GM19035 (cell line): ENCODE results near the gene EFNB1.

Source experiments
- ATAC-seq: cut with Tn5 transposase; IDR thresholded peaks from one replicate; pipeline ENCODE4 v1.9.1; 2021; ENCODE audit not compliant: unreplicated experiment

The EFNB1 gene

DNA sequence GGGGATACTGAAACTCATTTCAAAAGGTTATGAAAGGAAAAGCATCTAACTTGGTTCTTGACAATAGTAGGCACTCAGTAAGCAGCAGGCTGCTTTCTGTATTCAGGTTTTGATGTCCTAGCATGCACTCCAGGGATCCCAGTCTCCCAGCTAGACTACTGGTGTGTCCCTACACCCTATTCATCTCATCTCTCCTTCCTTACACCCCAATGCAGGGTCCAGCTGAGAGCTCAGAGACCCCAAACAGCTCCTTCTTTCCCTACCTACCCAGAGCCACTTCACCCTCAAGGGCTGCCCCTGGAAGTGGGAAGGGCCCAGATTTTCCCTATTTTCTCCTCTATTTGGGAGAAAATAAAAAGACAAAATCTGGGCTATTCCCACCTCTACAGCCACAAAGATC lies 1.6 kb upstream of the EFNB1 start:
- ATAC-seq: no peak

DNA sequence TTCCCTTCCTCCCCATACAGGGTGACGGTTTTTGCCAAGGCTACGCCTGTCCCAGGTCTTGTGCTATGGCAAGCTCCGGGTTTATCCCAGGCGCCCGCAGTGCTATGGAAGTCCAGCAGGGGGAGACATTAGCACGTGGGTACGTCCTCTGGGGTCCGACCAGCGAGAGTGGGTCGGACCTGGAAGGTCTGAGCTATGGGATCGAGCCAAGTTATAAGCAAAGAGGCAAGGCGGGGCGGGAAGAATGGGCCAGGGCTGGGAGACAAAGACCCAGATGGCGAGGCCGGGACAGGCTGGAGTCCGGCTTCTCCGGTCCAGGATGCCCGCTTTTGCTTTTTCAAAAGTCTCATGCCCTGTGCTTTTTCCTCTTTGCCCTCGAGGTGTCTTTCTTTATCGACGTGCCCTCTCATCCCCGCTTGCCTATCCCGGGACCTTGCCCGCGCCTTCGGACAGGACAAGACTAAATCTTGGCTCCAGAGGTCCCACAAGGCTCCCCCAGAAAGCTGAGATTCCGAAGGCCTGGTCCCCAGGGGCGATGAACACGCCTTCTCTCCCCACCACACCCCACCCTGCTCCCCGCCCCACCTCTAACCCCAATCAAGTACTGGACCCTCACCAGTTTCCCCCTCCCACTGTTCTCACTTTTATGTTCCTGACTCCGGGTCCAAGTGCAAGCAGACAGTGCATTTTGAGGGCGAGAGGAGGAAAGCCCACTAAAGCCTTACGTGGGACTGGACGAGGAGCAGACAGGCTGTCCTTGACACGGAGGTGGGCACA lies 785 bp upstream of the EFNB1 start:
- ATAC-seq: peak; percentile 35

DNA sequence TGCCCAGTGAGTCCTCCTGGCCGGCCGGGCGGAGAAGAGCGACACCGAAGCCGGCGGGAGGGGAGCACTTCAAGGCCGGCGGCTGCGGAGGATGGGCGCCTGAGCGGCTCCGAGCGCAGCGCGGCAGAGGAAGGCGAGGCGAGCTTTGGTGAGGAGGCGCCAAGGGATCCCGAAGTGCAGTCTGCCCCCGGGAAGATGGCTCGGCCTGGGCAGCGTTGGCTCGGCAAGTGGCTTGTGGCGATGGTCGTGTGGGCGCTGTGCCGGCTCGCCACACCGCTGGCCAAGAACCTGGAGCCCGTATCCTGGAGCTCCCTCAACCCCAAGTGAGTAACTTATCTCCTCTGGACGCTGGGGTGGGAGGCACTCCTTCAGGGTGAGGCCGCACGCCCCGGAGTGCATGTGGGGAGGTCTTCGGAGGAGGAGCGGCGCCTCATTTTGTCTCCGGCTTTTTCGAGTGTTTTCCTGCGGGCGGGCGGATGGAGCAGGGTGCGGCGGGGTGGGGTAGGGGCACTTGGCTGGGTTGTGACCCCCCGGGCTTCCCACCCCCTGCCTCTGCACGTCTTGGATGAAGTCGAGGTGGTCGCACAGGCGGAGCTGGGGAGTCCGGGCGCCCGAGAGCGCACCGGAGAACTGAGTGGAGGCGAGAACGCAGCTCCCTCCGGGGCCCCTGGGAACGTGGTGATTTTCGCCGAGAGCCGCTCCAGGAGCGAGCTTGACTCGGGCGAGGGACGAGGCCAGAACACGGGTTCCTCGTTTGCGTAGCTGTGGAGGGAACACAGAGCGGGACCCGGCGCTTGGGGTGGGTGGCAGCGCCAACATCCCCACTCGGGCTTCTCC lies 979 bp downstream of the EFNB1 start:
- ATAC-seq: no peak

DNA sequence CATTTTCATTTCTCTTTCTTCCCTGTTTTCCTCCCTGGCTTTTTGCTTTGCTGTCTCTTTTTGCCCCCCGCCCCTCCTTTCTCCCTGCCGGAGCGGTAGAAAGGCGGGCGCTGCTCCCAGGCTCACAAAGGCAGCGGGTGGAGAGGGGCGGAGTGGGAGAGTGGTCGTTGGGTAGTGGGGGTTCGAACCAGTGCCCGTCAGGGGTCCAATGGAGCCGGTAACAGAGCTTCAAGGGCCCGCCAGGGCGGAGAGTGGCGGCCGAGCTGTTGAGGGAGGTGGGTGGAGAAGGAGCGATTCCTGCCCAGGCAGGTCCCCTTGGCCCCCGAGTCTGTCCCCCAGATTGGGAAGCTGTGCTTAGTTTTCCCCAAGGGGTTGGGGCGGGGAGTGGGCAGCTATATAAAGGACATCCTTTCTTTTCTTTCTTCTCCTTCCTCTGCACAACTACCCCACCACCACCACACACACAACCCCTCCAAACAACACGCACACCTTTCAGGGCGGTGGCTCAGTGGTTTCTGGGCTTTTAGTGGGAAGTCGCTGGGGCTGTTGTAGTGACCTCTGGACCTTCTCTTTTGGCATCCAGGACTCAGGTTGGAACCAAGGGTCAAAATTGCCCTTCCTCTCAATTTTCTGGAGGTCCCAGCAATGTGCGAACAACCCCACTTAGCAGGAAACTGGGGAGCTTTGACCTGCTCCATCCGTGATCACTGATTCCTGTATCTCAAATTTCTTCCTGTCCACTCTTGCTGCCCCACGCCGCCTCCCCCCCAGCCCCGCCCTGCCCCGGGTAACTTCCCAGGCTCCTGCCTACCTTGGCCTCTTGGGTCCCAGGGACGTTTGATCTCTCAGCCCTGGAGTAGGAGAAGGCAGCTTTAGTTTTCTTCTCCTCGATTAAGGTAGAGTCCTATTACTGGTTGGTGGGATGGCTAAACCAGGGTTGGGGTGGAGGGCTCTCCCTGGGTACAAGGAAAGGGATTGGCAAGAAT lies 1.9 kb downstream of the EFNB1 start:
- no peak for ATAC-seq

DNA sequence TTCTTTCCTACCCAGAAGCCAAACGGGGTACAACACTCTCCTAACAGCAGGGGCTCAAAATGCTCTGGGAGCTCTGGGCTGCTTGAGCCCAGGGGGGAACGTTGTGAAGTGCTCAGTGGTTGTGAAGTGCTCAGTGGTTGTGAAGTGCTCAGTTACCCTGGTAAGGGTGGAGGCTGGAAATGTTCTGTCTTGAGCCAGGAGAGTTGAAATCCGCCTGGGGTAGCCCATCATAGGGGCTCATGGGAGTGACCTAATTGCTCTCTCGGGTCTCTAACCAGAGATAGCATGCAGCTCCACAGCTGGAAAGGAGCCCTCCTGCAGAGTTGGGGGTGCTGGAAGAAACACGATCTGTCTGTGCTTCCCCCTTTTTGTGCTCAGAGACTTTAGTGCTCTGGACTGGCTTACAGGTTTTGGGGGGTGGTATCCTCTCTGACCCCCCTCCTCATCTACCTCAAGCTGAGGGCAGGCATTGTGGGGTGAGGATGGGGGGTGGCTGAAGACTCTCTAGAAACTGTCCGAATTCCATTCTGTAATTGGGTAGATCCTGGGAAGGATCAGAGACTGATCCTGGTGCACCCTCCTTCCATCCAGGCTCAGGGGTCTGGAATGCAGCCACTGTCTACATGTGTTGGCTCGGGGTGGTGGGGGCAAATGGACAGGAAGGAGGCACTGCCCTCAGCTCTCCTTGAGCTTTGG lies 2.7 kb downstream of the EFNB1 start:
- no peak for ATAC-seq

DNA sequence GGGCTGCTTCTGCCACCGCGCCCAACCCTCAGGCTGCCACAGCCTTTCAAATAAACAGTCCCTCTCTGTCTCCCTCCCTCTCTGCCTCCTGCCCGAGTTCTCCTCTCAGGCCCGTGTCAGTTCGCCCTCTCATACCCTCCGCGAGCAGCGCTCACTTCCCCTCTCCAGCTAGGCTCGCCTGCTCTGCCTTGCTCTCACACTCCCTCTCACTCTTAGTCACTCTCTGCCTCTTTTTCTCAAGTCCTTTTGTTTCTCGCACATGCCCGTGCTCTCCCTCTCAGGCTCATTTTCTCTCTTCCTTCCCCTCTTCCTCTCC lies 3.2 kb downstream of the EFNB1 start:
- peak; percentile 39 for ATAC-seq

DNA sequence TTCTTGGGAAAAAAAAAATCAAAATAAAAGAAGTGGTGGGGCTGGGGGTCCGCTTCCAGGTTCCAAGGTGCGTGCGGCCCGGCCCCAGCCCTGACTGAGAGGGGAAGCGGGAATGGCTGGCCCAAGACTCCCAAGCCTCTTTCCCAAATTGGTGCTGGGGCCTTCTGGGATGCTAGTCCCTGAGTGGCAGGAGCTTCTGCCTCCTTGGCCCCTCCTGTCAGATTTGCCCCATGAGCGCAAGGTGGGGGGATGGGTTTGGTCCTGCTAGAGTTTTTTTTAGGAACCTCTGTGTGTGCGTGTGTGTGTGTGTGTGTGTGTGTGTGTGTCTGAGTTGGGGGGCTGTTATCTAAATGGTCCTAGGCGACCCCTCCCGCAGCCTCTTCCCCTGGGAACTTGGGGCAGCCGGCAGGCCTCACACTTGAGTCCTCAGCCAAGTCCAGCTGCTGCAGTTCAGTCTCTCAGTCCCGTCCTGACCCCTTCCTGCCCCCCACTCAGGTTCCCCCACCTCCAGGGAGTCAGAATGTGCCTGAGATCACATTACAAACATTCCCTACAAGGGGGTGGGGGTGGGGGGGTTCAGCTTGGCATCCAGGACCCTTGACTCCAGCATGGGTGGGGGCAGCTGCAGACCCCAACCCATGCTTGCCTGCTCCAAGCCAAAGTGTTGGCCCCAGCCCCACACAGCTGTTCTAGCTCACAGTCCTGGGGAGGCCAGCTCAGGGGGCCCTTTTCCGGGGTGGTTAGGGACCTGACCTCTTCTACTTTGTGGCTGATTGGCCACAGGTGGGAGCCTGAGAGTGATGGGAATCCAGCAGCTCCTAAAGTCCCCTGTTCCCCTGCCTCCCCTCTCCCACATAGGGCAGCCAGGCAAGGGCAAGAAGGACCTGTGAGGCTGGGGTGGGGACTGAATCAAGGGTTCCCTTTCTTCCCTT lies 4.0 kb downstream of the EFNB1 start:
- ATAC-seq: no peak

DNA sequence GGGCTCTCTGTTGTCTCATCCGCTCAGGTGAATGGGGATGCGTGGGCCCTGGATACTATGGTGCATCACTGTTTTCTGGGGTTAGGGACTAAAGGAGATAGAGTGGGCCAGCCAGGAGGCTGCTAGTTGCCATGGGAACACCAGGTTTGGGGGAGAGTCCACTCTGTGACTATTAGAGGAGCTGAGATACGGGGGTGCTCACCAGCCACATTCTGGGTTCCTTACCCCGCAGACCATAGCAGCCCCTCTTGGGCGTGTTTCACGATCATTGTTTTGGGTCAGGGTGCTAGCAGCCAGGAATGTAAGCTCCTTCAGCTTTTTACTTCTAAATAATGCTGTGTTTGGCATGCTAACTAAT lies 4.6 kb downstream of the EFNB1 start:
- ATAC-seq: no peak

DNA sequence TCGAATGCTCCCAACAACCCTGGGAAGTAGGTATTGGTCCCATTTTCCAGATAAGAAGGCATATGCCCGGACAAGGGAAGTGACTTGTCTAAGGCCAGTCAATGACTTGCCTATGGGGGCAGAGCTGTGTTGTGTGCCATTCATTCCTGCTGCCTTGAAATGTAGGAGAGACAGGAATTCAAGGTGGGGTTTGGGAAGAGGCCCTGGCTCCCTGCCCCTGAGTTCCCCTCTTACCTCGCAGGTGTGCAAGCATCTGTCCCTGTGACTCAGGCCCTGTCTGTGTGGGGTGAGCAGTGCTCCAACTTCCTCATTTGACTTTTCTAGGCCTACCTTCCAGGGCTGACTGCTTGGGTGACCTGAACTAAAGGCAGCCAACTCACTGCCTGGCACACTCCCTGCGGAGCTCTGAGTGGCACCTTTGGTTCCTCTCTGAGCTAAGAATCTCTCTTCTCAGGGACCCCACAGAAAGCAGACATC lies 5.1 kb downstream of the EFNB1 start:
- ATAC-seq: no peak

DNA sequence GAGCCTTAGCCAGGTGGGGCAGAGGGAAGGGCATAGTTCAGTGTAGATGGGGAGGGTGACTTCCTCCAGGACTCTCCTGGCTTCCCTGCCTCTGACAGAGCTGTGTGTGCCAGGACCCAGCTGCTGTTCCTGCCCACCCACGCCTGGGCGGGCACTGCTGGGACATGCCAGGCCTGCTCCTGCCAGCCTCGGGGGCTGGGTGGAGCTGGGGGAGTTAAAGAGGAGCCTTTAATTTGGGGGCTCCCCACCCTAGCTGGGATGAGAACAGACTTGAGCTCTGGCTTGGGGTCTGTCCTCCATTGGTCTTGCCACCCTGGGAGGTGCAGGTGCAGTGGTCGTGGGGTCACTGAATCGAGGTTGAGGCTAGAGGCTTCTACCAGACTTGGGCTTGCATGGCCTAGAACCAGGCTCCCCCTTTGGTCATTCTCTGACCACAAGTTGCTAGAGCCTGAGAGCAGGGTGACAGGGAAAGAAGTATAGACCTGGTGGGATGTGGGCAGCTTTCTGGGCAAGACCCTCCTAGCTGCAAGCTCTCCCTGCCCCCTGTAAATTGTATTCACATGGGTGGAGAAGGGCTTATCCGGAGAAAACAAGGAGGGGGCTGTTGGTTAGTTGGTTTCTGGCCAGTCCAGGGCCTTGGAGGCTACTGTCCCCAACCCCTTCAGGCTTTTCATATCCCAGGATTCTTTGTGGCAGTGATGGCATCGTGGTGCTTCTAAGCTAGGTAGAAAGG lies 5.7 kb downstream of the EFNB1 start:
- ATAC-seq: no peak

DNA sequence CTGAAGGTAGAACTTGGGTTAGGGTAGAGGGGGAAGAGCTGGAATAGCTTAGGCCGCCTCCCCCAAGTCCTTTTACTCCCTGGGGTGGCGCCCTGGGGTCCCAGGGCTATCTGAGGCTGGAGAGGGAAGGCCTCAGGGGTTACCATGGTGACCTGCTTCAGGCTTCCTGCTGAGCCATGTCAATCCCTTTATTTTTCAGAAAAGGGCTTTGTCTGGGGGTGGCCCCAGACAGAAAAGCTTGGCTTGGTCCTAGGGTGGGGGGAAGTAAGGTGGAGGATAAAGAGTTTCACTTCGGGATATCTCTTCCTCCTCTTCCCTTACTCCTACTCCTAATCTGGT lies 6.3 kb downstream of the EFNB1 start:
- ATAC-seq: no peak

DNA sequence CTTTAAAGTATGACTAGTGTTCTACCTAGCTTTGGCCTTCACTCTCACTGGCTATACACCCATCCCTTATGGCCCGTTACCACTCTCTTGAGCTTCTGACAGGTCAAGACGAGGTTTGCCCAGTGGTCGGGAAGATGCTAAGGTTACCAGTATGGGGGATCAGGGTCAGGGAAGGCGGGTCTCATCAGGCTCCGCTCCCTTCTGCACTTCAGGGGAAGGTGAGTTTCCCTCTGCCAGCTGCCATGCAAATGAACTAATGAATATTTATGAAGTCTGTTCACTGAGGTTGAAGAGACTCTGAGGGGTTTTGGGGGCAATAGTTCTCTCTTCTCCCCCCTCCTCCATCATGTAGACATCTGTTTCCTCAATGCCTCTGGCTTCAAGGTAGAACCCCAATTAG lies 6.6 kb downstream of the EFNB1 start:
- ATAC-seq: no peak

DNA sequence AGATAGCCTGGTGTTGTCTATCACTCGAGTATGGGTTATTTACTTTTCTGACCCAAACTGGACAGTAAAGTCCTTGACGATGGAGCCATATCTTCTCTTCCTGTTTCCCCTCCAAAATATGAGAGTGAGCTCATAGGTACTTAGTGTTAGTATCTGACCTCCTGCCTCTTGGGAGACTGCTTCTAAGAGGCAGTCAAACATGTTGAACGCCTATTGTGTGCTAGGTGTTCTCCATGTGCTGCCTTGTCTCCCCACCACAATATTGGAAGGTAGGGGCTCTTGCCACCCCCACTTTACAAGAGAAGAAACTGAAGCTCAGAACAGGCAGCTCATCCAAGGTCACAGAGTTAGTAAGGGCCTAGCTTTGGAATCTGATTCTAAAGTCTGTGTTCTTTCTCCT lies 8.3 kb downstream of the EFNB1 start:
- no peak for ATAC-seq

DNA sequence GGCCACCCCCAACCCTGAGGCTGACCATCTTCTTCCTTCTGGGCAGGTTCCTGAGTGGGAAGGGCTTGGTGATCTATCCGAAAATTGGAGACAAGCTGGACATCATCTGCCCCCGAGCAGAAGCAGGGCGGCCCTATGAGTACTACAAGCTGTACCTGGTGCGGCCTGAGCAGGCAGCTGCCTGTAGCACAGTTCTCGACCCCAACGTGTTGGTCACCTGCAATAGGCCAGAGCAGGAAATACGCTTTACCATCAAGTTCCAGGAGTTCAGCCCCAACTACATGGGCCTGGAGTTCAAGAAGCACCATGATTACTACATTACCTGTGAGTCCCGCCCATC lies 9.7 kb downstream of the EFNB1 start:
- no peak for ATAC-seq

DNA sequence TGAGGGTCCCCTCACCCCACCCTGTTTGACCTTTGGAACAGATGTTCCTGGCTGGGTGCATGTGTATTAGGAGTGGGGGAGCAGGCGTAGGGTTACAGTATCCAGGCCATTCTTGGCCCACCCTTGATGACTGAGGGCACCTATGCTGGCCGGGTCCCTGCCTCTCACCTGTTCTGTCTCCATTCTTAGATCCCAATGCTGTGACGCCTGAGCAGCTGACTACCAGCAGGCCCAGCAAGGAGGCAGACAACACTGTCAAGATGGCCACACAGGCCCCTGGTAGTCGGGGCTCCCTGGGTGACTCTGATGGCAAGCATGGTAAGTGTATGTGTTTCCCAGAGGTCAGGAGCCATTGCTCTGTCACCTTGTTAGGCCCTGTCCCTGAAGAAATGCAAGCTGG lies 10.9 kb downstream of the EFNB1 start:
- no peak for ATAC-seq

DNA sequence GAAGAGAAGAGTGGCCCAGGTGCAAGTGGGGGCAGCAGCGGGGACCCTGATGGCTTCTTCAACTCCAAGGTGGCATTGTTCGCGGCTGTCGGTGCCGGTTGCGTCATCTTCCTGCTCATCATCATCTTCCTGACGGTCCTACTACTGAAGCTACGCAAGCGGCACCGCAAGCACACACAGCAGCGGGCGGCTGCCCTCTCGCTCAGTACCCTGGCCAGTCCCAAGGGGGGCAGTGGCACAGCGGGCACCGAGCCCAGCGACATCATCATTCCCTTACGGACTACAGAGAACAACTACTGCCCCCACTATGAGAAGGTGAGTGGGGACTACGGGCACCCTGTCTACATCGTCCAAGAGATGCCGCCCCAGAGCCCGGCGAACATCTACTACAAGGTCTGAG lies 11.4 kb downstream of the EFNB1 start:
- ATAC-seq: no peak

DNA sequence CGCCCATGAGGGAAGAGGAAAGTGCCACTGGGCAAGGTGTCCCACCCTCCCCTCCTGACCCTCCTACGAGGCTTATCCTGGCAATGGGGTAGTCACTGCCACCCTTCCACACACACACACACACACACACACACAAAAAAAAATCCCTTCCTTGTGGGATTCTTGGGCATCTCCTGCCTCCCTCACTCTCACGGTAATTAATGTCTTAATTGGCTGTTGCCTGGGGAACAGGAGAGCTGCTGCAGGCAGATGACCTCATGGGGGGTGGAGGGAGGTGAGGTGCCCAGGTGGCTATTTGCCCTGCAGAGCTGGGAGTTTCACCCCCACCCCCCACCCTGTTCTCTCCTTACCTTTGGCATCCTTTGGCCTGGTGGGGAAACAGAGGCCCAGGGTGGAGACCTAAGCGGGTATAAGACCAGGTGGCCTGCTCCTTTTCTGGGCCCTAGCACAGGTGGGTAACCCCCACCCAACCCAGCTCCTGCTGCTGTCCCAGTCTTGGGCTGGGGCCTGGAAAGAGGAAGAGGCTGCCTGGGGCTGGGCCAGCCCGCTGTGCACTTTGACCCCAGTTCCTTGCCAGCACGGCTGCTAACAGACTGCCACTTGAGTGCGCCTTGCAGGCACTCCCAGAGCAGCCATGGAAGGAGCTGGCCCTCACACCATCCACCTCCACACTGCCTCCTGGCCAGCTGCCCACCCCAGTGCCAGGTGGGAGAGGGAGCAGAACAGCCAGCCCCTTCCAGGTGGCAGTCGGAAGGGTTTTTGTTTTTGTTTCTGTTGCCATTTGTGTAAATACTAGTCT lies 12.6 kb downstream of the EFNB1 start:
- ATAC-seq: no peak

DNA sequence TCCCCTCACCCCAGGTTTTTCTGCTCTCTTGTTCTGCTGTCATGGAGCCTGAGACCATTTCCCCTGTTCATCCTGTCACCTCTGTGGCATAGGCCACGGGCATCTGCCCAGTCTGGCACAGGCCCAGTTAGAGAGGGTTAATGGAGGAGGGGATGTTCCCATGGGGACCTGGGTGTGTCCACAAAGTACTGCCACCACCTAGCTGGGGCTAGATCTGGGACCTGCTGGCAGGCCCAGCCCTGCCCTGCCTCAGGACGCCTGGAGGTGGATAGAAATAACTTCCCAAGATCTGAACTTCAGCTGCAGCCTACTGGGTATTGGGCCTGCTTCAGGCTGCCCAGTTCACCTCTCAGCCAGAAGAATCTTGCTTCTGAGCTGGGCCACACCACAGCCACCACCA lies 13.5 kb downstream of the EFNB1 start:
- no peak for ATAC-seq
